ENCODE data around the gene AHDC1. TPM values are rescaled to one million over a fixed set of nuclear protein-coding genes. Genes with fewer than 3 reads are reported as not detected.

AHDC1 gene
- total and polyA plus RNA-seq, 9 of the 15 experiments (the other 6 are each of a cell fraction or from before 2014, with no cell fraction given): 0.21 to 36.4 (median 4.7) TPM

GRCh38 chr1:27489973-27490741, 113.8 kb downstream of the AHDC1 start, which contains the start of gene WASF2 (continued):
- TF ChIP-seq HOMEZ (CRISPR knock-in tag; IDR thresholded peaks at IDR 0.05): 0 out of 2 replicates have a peak, but pooled peaks have one; percentile 64
- TF ChIP-seq MAX (CRISPR knock-in tag; IDR thresholded peaks at IDR 0.05): peak; percentile 12; the same call in 1 of the 2 replicates
- no peak for TF ChIP-seq ZNF561 (CRISPR knock-in tag; conservative IDR thresholded peaks at IDR 0.05)
- peak; percentile 91 for TF ChIP-seq ATF3 (IDR thresholded peaks at IDR 0.05)
- TF ChIP-seq ATF3 (CRISPR knock-in tag; conservative IDR thresholded peaks at IDR 0.05): no peak; the same call in 1 of the 2 replicates
- TF ChIP-seq ZNF584 (CRISPR knock-in tag; IDR thresholded peaks at IDR 0.05; ENCODE audit: low read depth): no peak
- no peak for TF ChIP-seq MTF1 (CRISPR knock-in tag; IDR thresholded peaks at IDR 0.05; ENCODE audit: borderline replicate concordance)
- no peak for TF ChIP-seq NR1H2 (CRISPR knock-in tag; IDR thresholded peaks at IDR 0.05)
- 0 out of 4 replicates have a peak, but pooled peaks of 1 of the 2 experiments have one; percentile 33 for TF ChIP-seq SIX5 (IDR thresholded peaks at IDR 0.05; ENCODE audit: borderline replicate concordance in 1 of 2, insufficient read depth in 1 of 2, low read depth in 1 of 2, low read length in 2 of 2)
- no peak for TF ChIP-seq ZNF121 (CRISPR knock-in tag; conservative IDR thresholded peaks at IDR 0.05)
- peak; percentile 95 for TF ChIP-seq EP400 (IDR thresholded peaks at IDR 0.05)
- no peak for TF ChIP-seq ZNF224 (CRISPR knock-in tag; IDR thresholded peaks at IDR 0.05)
- TF ChIP-seq ZNF586 (CRISPR knock-in tag; conservative IDR thresholded peaks at IDR 0.05): 0 out of 2 replicates have a peak, but pooled peaks have one; percentile 37
- TF ChIP-seq HCFC1 (IDR thresholded peaks at IDR 0.05; ENCODE audit: low read depth, low read length): no peak; the same call in none of the 2 replicates
- no peak for TF ChIP-seq KLF16 (IDR thresholded peaks at IDR 0.05)
- no peak for TF ChIP-seq PCBP2 (IDR thresholded peaks at IDR 0.05; ENCODE audit: low read depth, low read length, poor library complexity, severe bottlenecking)
- peak; percentile 98 for TF ChIP-seq POLR2G (IDR thresholded peaks at IDR 0.05; ENCODE audit: low read depth, low read length)
- TF ChIP-seq DDX20 (tag; IDR thresholded peaks at IDR 0.05; ENCODE audit: low read depth): 0 out of 2 replicates have a peak, but pooled peaks have one; percentile 29
- peak in 1 of 2 experiments; percentile 93; a peak in 2 of 4 replicates for TF ChIP-seq ARNT (IDR thresholded peaks at IDR 0.05)
- no peak; the same call in 1 of the 2 replicates for TF ChIP-seq ZNF592 (IDR thresholded peaks at IDR 0.05)
- TF ChIP-seq XRCC5 (IDR thresholded peaks at IDR 0.05; ENCODE audit: low read depth, low read length): no peak

All from K562 (cell line).